Stomach (tissue), 9 donors: ENCODE data around the gene RPL13. TPM values are rescaled to one million over a fixed set of nuclear protein-coding genes. Genes with fewer than 3 reads are reported as not detected.

ENCODE experiments used
- DNase-seq, 2 donors: peaks; one replicate each; pipeline versions ENCODE4 v3.0.0 to v3.0.0-alpha.2; 2013 to 2019
- H3K27ac ChIP-seq, 5 donors: fragments of 200-600 bp in 4 of 5; sonication (generic) in 4 of 5; one replicate each; pipeline ENCODE4 v1.5.1; 2013 to 2019; ENCODE audit warnings: mild to moderate bottlenecking in 1 of 5, moderate library complexity in 1 of 5
- H3K27me3 ChIP-seq, 3 donors: fragments of 200-600 bp; sonication (generic); one replicate each; pipeline ENCODE4 v1.5.1; 2017 to 2019; ENCODE audit warnings: mixed run types in 1 of 3
- H3K36me3 ChIP-seq, 4 donors: fragments of 200-600 bp; sonication (generic); 1 replicate in 3 of 4; 2 replicates in 1 of 4; pipeline ENCODE4 v1.5.1; 2016 to 2019
- H3K4me1 ChIP-seq, 4 donors: fragments of 200-600 bp; sonication (generic); one replicate each; pipeline ENCODE4 v1.5.1; 2016 to 2019
- H3K4me3 ChIP-seq, 4 donors: fragments of 200-600 bp; sonication (generic) in 3 of 4; one replicate each; pipeline ENCODE4 v1.5.1; 2016 to 2019; ENCODE audit warnings: mild to moderate bottlenecking in 1 of 4
- H3K9me3 ChIP-seq, 4 donors: fragments of 200-600 bp; sonication (generic); one replicate each; pipeline ENCODE4 v1.5.1; 2016 to 2019
- CTCF ChIP-seq, 7 experiments: fragments of 450-650 bp in 4 of 7; fragments of 200-600 bp in 3 of 7; sonication (generic) in 3 of 7; IDR thresholded peaks; one replicate each; pipeline ENCODE4 v1.5.1; 2016 to 2019; ENCODE audit warnings: antibody characterized with exemption in 7 of 7, control low read depth in 2 of 7, mild to moderate bottlenecking in 1 of 7
- EP300 ChIP-seq: sonication (generic); formaldehyde crosslinking; IDR thresholded peaks from one replicate; pipeline ENCODE4 v1.6.1; 2017; ENCODE audit warnings: antibody characterized with exemption
- POLR2A ChIP-seq, 4 donors: fragments of 450-650 bp; IDR thresholded peaks; one replicate each; pipeline ENCODE4 v1.6.1; 2016; ENCODE audit warnings: antibody characterized with exemption in 4 of 4, control low read depth in 2 of 4, mild to moderate bottlenecking in 1 of 4, moderate library complexity in 1 of 4
- POLR2AphosphoS5 ChIP-seq, 3 donors: sonication (generic); formaldehyde crosslinking; IDR thresholded peaks; one replicate each; pipeline ENCODE4 v1.6.1; 2016; ENCODE audit warnings: antibody characterized with exemption in 3 of 3
- WGBS, 5 donors: extraction: QIAGEN DNeasy Blood & Tissue Kit in 3 of 5; methylation state at CpG; one replicate each; pipeline versions ENCODE4 v1.1.5 to v1.1.7; 2013 to 2018; 5-methylcytosine and 5-hydroxymethylcytosine counted together
- intact Hi-C: fragments of 100-400 bp; cut with DNase I; formaldehyde crosslinking; loops from one replicate; pipeline ENCODE4 v1.15.1; 2023; ENCODE audit warnings: low total_unique reads
- polyA plus RNA-seq, 3 donors: library from polyadenylated mRNA; stranded (reverse); fragments of 200-250 nt; gene quantifications; one replicate each; pipeline ENCODE4 v1.2.3, GENCODE V29; 2013
- total RNA-seq, 5 donors: library from RNA; depleted of rRNA; stranded (reverse); fragments of >200 nt; gene quantifications; one replicate each; pipeline versions ENCODE4 v1.1.0 to v1.2.3, GENCODE V29; 2014 to 2016
- donor health status: healthy with polysubstance abuse.
- donor health status: Bipolar disorder and iron deficiency.
- donor health status: healthy.

RPL13 gene
- total and polyA plus RNA-seq, 8 donors = 2,053 to 10,054 (median 4,321) TPM

- WGBS, 5 donors = 51 to 59% (median 53%) methylated on average over 10 to 12 of the region's 12 CpGs
- TF ChIP-seq EP300 (no peak), POLR2A (IDR thresholded peaks at IDR 0.05) (no peak), CTCF (IDR thresholded peaks at IDR 0.05) (no peak), POLR2AphosphoS5 (IDR thresholded peaks at IDR 0.05) (no peak)
- no peak for DNase-seq
- Histone ChIP-seq H3K27me3 (peaks cover 0 to 8% (median 0%) of the 10 kb centered on the region in 3 donors), H3K4me3 (peak overlapping the region in 2 of 4 donors; percentile 67 to 92), H3K9me3 (no peaks in the 10 kb centered on the region), H3K36me3 (peaks cover 33 to 42% (median 37%) of the 10 kb centered on the region in 4 donors), H3K4me1 (peaks cover 51 to 68% (median 65%) of the 10 kb centered on the region in 4 donors), H3K27ac (no peak overlapping the region)
- intact Hi-C loops = no loop called here
Measured at GRCh38 chr16:89563639-89564392, 3.3 kb downstream of the RPL13 start.

GRCh38 chr16:89564476-89565255 is 4.2 kb downstream of the RPL13 start:
- TF ChIP-seq POLR2A (IDR thresholded peaks at IDR 0.05) (no peak), CTCF (IDR thresholded peaks at IDR 0.05) (no peak), POLR2AphosphoS5 (IDR thresholded peaks at IDR 0.05) (no peak), EP300 (no peak)
- peak overlapping the region in 2 of 5 donors; percentile 54 to 59 for H3K27ac ChIP-seq
- peaks cover 33 to 42% (median 37%) of the 10 kb centered on the region in 4 donors for H3K36me3 ChIP-seq
- peak in 1 of 2 donors; percentile 38 for DNase-seq
- intact Hi-C loops = no loop called here
- WGBS, 5 donors = 43 to 61% (median 55%) methylated on average over 18 to 22 of the region's 22 CpGs
- no peaks in the 10 kb centered on the region for H3K9me3 ChIP-seq
- H3K27me3 ChIP-seq = peaks cover 0 to 17% (median 0%) of the 10 kb centered on the region in 3 donors
- peak overlapping the region in 2 of 4 donors; percentile 6 to 28 for H3K4me3 ChIP-seq
- H3K4me1 ChIP-seq = peaks cover 42 to 60% (median 58%) of the 10 kb centered on the region in 4 donors

- peak overlapping the region in 4 of 5 donors; percentile 26 to 59 (median 56) for H3K27ac ChIP-seq
- H3K36me3 ChIP-seq = peaks cover 33 to 42% (median 37%) of the 10 kb centered on the region in 4 donors
- DNase-seq = peak in 1 of 2 donors; percentile 37
- peaks cover 2 to 22% (median 4%) of the 10 kb centered on the region in 3 donors for H3K27me3 ChIP-seq
- H3K4me1 ChIP-seq = peaks cover 39 to 57% (median 55%) of the 10 kb centered on the region in 4 donors
- peak overlapping the region in 2 of 4 donors; percentile 6 to 28 for H3K4me3 ChIP-seq
- intact Hi-C loops = no loop called here
- no peak for TF ChIP-seq POLR2A (IDR thresholded peaks at IDR 0.05)
- TF ChIP-seq CTCF (IDR thresholded peaks at IDR 0.05) = no peak
- TF ChIP-seq POLR2AphosphoS5 (IDR thresholded peaks at IDR 0.05) = no peak
- no peak for TF ChIP-seq EP300
- H3K9me3 ChIP-seq = no peaks in the 10 kb centered on the region
- WGBS, 5 donors = 0 to 32% (median 16%) methylated on average over 1 to 3 of the region's 3 CpGs
Measured at GRCh38 chr16:89565256-89565505, 4.7 kb downstream of the RPL13 start.
